HG03039 (cell line): ENCODE data around the gene CYB5RL.

Source experiments
- ATAC-seq: cut with Tn5 transposase; IDR thresholded peaks from one replicate; pipeline ENCODE4 v1.9.1; 2021; ENCODE audit warnings: mild to moderate bottlenecking, moderate library complexity; ENCODE audit not compliant: unreplicated experiment

The CYB5RL gene

GRCh38 chr1:54161495-54162168 is 38.2 kb downstream of the CYB5RL start:
- no peak for ATAC-seq

- no peak for ATAC-seq
Measured at GRCh38 chr1:54160351-54160750, 39.5 kb downstream of the CYB5RL start.

DNA sequence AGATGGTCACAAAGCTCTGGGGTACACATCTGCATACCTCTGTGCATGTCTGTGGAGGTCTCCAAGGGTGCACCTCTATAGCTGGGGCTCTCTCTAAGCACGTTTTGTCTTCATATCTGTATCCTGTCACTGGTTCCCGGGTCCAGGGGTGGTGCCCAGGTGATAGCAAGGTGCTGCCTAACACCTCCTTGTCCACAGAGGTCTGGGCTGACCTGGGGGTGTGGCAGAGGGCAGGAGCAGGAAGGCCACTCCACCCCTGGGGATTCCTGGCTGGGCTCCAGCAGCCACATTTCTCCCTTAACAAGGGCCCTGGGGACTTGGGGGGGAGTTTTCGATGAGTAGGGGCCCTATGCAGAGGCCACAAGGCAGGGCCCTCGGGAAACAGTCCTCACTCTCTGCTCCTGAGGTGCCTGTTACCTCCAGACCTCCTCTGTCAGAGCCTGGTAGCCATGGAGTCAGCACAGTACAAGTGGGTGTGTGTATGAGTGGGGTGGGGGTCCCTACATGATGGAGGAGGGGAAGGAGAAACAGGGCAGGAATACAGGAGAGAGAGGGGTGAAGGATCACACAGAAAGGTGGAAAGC is 40.0 kb downstream of the CYB5RL start:
- ATAC-seq = no peak

DNA sequence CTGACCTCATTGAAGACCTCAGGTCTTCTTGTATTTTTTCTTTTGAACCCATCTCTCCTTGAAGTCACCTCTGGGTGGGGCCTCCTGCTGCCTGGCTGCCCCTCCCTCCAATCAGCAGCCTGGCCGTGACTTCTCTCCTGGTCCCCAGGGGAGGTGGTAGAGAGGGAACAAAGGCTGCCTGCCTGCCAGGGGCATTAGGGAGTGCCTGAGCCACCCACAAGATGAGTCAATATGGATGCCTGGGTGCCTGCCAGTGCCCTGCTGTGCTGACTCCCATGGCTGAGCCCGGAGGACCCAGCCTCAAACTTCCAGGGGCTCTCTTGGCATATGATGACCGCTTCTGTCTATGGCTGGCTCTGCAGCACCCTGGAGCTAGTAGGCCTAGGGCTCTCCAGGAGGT is 41.8 kb downstream of the CYB5RL start:
- no peak for ATAC-seq

GRCh38 chr1:54157401-54157800 is 42.4 kb downstream of the CYB5RL start:
- ATAC-seq = no peak

- no peak for ATAC-seq
Measured at GRCh38 chr1:54156986-54157385, 42.8 kb downstream of the CYB5RL start.

- ATAC-seq = no peak
Measured at GRCh38 chr1:54156201-54156600, 43.6 kb downstream of the CYB5RL start.

- no peak for ATAC-seq
Measured at GRCh38 chr1:54153535-54154439, 46.0 kb downstream of the CYB5RL start.

GRCh38 chr1:54152696-54153095 is 47.1 kb downstream of the CYB5RL start, which contains the start of gene CDCP2:
CDCP2 (minus strand) TSS chr1:54153000; CDS start chr1:54152922, 78 bp downstream.
- no peak for ATAC-seq

DNA sequence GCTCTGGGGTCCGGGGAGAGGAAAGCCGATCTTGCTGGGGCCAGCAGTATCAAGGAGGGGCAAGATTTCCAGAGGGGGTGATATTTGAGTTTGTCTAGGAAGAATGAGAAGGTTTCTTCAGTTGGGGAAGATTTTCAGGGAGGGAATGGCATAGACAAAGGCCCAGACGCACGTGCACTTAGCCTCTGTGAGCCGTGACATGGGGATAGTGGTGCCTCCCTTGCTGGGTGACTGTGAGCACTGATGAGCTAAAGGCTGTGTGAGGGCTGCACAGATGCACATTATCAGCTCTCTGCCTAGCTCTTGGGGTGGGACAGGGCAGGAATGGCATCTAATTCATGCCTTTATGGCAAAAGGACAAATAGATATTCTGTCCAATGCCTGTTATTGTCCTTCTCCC is 48.8 kb downstream of the CYB5RL start:
- no peak for ATAC-seq
